Stimulated activated CD8-positive, alpha-beta memory T cell treated with anti-CD3 and anti-CD28 coated beads, Interleukin-7, amount 100 ng/mL, for 48 hours (primary cell): ENCODE data around the gene MCM7.

Experiments used
- DNase-seq, 2 donors: peaks; one replicate each; pipeline ENCODE4 v3.0.0-alpha.2; 2020; ENCODE audit warnings: low read depth in 1 of 2; ENCODE audit errors: extremely low read depth in 1 of 2

The MCM7 gene

DNA sequence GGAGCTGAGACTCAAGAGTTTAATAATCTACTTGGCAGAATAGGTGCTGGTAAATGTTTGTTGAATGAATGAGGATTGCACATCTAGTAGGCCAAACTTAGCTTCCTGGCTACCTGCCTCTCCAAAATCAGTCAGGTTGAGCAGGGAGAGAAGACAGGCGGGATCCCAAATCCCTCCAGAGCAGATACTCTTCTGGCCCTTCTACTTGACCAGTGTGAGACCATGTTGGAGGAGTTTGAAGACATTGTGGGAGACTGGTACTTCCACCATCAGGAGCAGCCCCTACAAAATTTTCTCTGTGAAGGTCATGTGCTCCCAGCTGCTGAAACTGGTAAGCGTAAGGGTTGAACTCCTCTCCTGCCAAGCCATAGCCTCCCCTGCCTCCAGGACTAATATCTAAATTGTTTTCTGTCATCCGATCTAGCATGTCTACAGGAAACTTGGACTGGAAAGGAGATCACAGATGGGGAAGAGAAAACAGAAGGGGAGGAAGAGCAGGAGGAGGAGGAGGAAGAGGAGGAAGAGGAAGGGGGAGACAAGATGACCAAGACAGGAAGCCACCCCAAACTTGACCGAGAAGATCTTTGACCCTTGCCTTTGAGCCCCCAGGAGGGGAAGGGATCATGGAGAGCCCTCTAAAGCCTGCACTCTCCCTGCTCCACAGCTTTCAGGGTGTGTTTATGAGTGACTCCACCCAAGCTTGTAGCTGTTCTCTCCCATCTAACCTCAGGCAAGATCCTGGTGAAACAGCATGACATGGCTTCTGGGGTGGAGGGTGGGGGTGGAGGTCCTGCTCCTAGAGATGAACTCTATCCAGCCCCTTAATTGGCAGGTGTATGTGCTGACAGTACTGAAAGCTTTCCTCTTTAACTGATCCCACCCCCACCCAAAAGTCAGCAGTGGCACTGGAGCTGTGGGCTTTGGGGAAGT lies 23.4 kb upstream of the MCM7 start:
- DNase-seq, result no peak

DNA sequence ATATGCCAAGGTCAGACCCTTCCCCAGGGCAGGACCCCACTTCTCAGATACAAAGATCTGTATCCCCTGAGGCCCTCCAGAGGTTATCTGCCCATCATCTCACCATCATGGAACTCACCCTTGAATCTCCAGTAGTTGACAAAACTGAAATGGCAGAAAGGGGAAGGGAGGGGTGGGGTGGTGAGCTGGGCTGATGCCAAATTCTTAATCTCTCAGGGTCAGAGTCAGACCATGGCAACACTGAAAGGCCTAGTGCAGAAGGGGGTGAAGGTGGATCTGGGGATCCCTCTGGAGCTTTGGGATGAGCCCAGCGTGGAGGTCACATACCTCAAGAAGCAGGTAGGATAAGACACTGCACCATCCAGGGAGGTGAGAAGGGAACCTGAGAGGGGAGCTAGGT lies 21.4 kb upstream of the MCM7 start:
- DNase-seq, result no peak

DNA sequence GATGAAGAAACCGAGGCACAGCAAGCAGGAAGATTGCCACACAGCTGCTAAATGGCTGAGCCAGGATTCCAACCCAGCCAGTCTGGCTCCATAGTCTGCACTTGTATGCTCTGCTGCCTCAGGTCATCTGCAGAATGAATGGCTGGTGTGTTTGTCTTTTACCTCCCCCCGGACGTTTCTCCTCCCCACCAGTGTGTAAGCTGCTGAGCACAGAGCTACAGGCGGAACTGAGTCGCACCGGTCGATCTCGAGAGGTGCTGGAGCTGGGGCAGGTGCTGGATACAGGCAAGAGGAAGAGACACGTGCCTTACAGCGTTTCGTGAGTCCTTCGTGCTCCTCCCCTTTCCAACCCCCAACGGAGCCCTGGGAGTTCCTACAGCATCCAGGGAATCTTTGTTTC lies 20.9 kb upstream of the MCM7 start:
- no peak for DNase-seq

DNA sequence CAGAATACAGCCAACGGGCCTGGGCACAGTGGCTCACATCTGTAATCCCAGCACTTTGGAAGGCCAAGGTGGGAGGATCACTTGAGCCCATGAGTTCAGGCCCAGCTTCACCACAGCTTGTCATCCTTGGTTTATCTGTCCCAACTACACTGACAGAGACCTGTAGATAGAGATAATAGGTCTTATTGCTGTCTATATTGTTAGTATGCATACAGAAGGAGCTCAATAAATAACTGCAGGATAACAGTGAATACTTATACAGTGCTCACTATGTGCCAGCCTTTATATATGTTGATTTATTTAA lies 19.5 kb upstream of the MCM7 start:
- DNase-seq, result no peak

DNA sequence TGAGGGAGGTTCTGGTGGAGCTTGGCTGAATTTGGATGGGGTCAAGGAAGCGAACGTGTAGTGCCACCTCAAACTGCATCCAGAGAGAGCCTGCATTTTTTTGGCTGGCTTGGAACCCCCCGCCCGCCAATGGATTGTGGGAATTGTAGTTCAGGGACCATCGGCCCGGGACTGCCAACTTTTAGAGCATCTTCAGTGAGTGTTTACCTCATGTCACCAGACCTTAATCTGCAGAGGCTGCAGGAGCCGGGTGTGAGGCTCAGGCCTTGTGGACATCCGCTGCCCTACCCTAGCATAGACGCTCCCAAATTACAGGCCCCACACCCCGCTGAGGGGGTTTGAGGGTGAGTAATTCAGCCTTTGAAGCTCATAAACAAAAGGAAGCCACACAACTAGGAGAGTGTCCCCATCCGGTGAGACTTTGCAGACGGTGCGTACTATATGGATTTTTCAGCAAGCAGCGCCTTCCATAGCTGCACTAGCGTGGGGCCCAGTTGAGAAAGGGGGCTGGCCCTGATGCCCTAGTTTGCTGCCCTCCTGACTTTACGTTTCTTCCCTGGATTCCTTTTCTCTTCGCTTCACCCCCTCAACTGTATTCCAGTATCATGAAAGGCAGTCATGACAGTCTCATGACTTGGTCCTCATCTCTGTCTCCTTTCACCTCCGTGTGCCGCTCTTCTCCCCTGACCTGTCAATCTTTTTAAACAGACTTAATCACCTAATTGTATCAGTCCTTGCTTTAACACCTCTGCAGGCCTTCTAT lies 19.0 kb upstream of the MCM7 start:
- DNase-seq, result peak; percentile 38 to 49

DNA sequence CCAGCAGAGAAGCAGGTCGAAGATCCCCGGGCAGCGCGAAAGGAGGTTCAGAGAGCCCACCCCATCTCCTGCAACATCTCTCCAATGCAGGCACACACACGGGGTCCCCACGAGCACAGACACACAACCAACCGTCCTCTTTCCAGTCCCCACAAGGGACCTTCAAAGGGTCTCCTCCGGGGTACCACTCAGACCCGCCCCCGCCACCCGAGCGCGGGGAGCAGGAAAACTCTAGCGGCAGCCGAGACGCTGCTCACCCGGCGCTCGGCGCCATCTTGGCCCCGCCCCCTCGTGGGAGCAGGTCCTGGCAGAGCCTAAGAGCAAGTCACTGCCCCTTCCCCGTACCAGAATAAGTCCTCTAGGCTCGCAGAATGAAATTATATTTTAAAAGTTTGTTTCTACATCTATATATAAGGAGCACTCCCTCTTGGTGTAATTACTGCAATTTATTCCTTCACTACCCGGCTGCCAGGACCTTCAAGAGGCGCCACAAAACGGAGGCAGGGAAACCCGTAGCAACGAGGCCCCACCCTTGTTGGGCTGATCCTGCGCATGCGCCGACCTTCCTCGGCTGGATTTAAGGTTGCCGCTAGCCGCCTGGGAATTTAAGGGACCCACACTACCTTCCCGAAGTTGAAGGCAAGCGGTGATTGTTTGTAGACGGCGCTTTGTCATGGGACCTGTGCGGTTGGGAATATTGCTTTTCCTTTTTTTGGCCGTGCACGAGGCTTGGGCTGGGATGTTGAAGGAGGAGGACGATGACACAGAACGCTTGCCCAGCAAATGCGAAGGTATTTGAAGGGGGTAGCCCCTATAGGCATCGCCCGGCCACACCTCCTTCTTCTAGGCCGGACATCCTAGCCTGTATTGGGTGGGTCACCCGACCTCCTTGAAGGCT lies 18.1 kb upstream of the MCM7 start, which contains the start of the genes CNPY4 and TAF6:
Gene CNPY4, plus strand, starts transcription at position 563 of the 898 bp plus-strand sequence. Its CDS starts 111 bp downstream, at position 674.
Gene TAF6, minus strand, starts transcription at position 287 of the 898 bp plus-strand sequence. CDS start 5,149 bp downstream, outside the sequence.
- peak; percentile 86 to 94 for DNase-seq

DNA sequence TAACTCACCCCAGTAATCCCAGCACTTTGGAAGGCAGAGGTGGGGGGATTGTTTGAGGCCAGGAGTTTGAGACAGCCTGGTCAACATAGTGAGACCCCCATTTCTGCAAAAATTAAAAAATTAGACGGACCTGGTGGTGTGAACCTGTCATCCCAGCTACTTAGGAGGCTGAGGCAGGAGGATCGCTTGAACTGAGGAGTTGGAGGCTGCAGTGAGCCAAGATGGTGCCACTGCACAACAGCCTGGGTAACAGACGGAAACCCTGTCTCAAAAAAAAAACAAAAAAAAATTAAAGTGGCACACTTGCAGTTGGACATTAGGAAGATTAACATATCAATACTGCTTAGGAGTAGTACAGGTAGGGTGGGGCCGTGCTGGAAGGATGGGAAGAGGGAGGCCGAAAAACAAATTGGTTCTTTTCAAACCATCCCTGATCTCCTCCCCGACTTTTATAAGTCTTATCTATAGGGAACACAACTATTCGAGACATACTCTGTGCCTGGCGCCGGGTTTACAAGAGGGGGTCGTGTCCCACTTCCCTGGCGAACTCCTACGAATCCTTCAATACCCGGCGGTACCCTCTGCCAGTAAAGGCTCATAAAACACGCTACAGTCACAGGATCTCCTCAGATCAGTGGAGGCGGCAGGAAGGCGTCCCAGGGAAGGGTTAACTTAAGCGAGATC lies 17.3 kb upstream of the MCM7 start:
- DNase-seq, result no peak

DNA sequence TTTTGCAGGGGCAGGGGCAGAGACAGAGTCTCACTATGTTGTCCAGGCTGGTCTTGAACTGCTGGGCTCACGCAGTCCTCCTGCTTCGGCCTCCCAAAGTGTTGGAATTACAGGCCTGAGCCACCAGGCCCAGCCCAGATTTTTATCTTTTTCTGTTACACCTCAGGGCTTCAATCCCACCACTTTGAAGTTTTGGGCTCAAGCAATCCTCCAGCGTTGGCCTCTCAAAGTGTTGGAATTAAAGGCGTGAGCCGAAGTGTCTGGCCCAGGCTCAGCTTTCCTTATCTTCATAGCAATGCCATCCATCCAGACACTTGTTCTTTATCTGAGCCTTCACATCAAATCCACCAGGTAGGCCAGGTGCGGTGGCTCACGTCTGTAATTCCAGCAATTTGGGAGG lies 13.8 kb upstream of the MCM7 start:
- DNase-seq, result no peak

DNA sequence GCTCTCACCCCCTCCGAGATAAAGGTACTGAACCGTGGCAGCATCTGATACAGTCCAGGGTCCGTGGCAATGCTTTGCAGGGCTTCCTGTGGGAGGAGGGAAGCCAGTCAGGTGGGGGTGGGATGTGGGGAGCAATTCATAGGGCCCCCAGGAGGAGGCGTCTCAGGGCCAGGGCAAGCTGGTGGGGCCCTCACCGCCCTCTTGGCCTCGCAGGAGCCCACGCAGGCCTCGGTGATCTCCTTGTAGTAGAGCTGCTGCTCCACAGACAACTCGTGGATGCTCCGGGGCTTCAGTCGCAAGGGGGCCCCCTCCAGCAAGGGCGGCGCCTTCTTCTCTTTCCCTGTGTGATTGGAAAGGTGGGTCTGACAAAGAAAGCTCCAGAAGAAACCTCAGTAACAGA lies 10.7 kb upstream of the MCM7 start:
- DNase-seq, result no peak

DNA sequence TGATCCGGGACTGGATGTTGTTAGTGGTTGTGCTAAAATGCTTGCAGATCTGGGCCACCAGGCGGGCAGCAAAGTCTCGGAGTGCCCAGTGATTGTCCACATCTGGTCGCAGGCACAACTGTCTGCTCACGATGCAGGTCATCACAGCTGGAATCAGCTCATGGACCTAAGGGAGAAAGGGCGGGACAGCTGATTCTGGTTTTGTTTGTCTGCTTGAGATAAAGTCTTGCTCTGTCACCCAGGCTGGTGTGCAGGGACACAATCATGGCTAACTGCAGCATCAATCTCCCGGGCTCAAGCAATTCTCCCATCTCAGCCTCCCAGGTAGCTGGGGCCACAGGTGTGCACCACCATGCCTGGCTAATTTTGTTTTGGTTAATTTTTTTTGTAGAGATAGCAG lies 10.0 kb upstream of the MCM7 start:
- no peak for DNase-seq

DNA sequence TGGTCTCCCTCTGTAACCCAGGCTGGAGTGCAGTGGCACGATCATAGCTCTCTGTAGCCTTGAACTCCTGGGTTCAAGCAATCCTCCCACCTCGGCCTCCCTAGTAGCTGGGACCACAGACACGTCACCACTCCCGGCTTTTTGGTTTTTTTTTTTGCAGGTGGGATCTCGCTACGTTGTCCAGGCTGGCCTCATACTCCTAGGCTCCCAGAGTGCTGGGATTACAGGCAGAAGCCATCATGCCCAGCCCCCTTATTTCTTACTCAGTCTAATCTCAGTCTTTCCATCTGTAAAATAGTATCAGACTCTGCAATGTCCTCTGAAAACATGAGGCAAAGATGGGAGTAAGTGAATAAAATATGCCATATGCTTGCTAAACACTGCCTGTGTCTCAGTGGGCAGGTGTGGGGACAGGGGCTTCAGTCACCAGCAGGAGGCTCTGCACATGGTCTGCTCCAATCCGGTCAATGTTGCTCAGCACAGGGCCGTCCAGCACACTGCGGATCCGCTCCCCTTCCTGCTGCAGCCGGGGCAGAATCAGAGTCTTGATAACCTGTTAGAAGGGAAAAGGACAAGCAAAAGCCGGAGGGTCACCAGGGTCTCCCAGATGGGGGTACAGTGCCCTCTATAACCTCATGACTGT lies 8.4 kb upstream of the MCM7 start:
- no peak for DNase-seq

DNA sequence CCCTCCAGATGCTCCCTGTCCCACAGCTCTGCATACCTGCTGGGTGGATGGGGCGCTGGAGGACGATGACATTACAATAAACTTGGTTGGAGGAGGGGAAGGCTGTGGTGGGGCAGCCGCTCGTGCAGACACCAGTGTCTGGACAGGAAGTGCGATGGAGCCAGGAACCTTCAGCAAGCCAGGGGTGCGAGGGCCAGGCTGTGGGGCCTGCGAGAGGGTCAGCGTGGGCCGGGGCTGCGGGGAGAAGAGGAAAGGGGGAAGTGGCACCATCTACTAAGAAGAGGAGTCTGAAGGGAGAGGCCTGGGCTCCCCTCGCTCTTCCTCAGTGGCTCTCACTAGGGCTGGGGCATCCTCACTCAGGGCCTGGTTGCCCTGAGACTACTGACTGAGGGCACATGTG lies 6.7 kb upstream of the MCM7 start:
- no peak for DNase-seq

DNA sequence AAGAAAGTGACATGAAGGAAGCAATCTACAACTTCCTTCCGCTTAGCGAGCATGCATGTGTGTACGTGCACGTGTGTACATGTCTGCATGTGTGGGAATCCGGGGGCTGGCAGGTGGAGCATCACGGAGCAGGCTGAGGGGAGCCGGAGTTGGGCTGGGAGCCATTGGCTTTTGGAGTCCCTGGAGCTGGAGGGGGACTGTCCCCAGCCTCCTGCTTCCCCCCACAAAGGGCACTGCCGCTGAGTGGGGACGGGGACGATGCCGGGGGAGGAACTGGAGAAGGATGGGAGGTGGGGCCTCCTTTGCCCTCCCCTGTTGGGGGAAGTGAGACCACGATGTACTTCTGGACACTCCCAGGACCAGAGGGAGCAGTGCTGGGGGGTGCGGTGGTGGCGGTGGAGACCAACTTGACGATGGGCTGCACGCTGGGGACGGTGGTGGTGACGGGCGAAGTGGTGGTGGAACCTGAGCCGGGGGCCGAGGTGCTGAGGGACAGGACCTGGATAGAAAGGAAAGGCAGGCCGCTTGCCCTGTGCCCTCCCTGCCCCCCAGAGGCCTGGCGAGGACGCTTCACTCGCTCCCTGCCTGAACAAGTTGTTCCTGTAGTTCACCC lies 6.0 kb upstream of the MCM7 start:
- DNase-seq, result no peak

DNA sequence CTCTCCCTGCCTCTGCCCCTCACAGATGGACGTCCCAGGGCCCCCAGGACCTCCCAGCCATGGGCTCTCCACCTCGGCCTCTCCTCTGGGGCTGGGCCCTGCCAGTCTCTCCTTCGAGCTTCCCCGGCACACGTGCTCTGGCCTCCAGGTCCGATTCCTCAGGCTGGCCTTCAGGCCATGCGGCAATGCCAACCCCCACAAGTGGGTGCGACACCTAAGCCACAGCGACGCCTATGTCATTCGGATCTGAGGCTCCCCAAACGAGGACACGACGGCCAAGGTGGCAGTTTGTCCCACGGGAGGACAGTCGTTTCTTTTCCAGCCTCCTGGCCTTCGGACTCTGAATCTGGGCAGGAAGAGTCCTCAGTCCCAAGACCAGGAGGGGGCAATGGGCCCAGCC lies 5.4 kb upstream of the MCM7 start:
- no peak for DNase-seq

DNA sequence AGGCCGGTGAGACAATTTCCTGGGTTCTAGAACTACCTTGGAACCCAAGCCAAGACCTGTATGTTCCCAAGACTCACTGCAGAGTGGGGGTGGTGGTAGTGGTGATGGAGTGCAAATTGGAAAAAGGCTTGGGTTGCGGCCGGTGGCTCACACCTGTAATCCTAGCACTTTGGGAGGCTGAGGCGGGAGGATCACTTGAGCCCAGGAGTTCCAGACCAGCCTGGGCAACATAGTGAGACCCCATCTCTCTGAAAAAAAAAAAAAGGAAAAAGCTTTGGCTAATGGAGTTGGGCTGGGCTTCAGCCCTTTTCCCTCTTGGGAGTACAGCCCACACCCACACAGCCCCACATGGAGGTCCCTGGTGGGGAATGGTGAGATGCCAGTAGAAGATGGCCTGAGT lies 4.3 kb upstream of the MCM7 start:
- DNase-seq, result no peak

DNA sequence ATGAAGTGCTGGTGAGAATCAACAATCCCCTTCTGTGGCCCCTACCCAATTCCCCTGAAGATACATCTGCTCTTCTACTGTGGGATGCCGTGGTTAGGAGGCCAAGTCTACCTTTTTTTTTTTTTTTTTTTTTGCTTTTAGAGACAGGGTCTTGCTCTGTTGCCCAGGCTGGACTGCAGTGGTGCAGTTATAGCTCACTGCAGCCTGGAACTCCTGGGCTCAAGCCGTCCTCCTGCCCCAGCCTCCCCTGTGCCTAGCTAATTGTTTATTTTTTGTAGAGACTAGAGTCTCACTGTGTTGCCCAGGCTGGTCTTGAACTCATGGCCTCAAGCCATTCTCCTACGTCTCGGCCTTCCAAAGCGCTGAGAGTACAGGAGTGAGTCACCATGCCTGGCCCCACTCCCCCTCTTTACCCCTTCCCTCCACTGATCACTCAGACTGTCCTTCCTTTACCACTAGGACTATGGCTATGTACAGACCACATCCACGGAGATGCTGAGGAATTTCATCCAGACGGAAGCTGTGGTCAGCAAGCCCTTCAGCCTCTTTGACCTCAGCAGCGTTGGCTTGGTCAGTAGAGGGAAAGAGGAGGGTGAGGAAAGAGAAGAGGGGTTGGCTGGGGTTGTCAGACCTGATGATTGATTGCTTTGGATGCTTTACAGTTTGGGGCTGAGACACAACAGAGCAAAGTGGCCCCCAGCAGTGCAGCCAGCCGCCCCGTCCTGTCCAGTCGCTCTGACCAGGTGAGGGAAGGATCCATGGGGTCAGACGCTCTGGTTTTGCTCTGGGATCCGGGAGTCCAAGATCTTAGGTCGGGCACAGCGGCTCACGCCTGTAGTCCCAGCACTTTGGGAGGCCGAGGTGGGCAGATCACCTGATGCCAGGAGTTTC lies 2.0 kb upstream of the MCM7 start:
- DNase-seq, result no peak

DNA sequence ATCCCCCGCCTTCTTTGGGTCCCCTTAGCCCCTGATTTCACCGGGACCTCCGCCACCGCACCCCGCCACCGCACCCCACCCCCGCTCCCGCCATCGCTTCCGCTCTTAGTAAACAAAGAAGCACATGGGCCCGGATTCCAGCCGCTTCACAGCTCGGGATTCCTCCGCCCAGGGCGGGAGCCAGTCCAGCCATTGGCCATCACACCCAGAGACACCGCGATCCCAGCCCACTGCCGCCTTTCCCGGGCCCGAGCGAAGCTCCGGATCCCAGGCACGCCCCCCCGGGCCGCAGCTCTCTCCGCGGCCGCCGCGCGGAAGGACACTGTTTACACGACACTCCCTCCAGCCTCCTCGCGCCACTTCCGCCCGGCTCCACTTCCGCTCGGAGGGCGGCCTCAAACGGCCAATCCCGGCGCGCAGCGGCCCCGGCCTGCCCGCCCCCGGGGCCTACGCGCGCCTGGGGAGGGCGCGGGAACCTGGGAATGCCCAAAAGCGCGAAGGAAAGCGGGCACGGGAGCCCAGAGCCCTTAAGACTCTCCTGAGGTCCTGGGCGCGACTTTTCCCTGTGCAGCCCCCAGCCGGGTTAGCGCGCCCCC lies 679 bp downstream of the MCM7 start:
- peak; percentile 71 to 77 for DNase-seq

DNA sequence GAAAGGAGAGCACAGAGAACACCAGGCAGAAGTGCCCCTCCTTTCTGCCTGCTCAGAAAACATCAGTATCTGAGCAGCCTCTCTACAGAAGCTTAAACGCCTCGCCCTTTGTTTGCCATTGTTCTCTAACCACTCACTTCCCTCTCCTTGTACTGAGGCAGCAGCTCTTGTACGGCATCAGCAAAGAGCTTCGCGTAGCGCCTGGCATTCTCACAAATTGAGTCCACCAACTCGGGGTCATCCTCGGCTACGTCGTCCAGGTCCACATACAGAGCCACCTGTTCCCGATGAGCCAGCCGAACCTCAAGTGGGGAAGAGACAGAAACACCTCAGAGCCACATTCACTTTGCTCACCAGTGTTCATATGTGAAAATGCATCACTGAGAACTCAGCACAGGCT lies 1.7 kb downstream of the MCM7 start:
- DNase-seq, result no peak
